Liver (tissue), 9 donors: ENCODE measurements around the gene SLC16A14. TPM values are rescaled to one million over a fixed set of nuclear protein-coding genes. Genes with fewer than 3 reads are reported as not detected.

Source experiments
- DNase-seq: peaks from one replicate; pipeline ENCODE4 v3.0.0-alpha.2; 2017; ENCODE audit warnings: low spot score
- H3K27ac ChIP-seq, 2 donors: one replicate each; pipeline ENCODE4 v1.7.0; 2013; ENCODE audit warnings: inconsistent platforms in 2 of 2, low read length in 2 of 2, control low read depth in 1 of 2, low read depth in 1 of 2, mild to moderate bottlenecking in 1 of 2
- H3K27me3 ChIP-seq, 4 donors: one replicate each; pipeline versions ENCODE4 v1.6.1 to v1.7.0; 2013; ENCODE audit warnings: low read length in 3 of 4, inconsistent platforms in 1 of 4, mild to moderate bottlenecking in 1 of 4, moderate library complexity in 1 of 4; ENCODE audit not compliant: control insufficient read depth in 4 of 4, insufficient read depth in 4 of 4
- H3K36me3 ChIP-seq, 4 donors: one replicate each; pipeline versions ENCODE4 v1.6.1 to v1.7.0; 2013; ENCODE audit warnings: low read length in 3 of 4, mild to moderate bottlenecking in 3 of 4, low read depth in 1 of 4, moderate library complexity in 1 of 4; ENCODE audit not compliant: control insufficient read depth in 4 of 4, insufficient read depth in 3 of 4
- H3K4me1 ChIP-seq, 4 donors: one replicate each; pipeline versions ENCODE4 v1.6.1 to v1.7.0; 2013; ENCODE audit warnings: low read length in 3 of 4, mild to moderate bottlenecking in 3 of 4, moderate library complexity in 1 of 4; ENCODE audit not compliant: control insufficient read depth in 4 of 4, insufficient read depth in 4 of 4
- H3K4me3 ChIP-seq, 3 donors: one replicate each; pipeline versions ENCODE4 v1.6.1 to v1.7.0; 2013; ENCODE audit warnings: low read length in 3 of 3, control low read depth in 1 of 3, low read depth in 1 of 3, mild to moderate bottlenecking in 1 of 3
- H3K9ac ChIP-seq, 2 donors: one replicate each; pipeline ENCODE4 v1.7.0; 2013; ENCODE audit warnings: low read length in 2 of 2, mild to moderate bottlenecking in 2 of 2, moderate library complexity in 2 of 2, control low read depth in 1 of 2, low read depth in 1 of 2
- H3K9me3 ChIP-seq, 4 donors: one replicate each; pipeline versions ENCODE4 v1.6.1 to v1.7.0; 2013; ENCODE audit warnings: low read length in 3 of 4; ENCODE audit not compliant: control insufficient read depth in 4 of 4
- ATF3 ChIP-seq: IDR thresholded peaks from 2 replicates; pipeline ENCODE4 v1.6.1; 2016; ENCODE audit warnings: antibody characterized with exemption
- CTCF ChIP-seq: fragments of 150-350 bp; IDR thresholded peaks from 2 replicates; pipeline ENCODE4 v1.5.1; 2017; ENCODE audit warnings: improper control_type of control experiment, low read depth, low read length; ENCODE audit not compliant: missing input control
- EGR1 ChIP-seq, 2 donors: IDR thresholded peaks; 2 replicates each; pipeline ENCODE4 v1.6.1; 2016 to 2018; ENCODE audit warnings: antibody characterized with exemption in 2 of 2, low read depth in 2 of 2
- FOXA1 ChIP-seq: IDR thresholded peaks from 2 replicates; pipeline ENCODE4 v1.6.1; 2016; ENCODE audit warnings: antibody characterized with exemption
- FOXA2 ChIP-seq: IDR thresholded peaks from 2 replicates; pipeline ENCODE4 v1.6.1; 2016; ENCODE audit warnings: antibody characterized with exemption
- GABPA ChIP-seq, 2 donors: IDR thresholded peaks in 1 of 2; conservative IDR thresholded peaks in 1 of 2; 2 replicates each; pipeline ENCODE4 v1.6.1; 2016; ENCODE audit warnings: antibody characterized with exemption in 2 of 2, mild to moderate bottlenecking in 1 of 2, moderate library complexity in 1 of 2
- HNF4A ChIP-seq, 2 donors: conservative IDR thresholded peaks; 2 replicates each; pipeline ENCODE4 v1.6.1; 2016; ENCODE audit warnings: antibody characterized with exemption in 2 of 2, mild to moderate bottlenecking in 2 of 2
- HNF4G ChIP-seq: IDR thresholded peaks from 2 replicates; pipeline ENCODE4 v1.6.1; 2016; ENCODE audit warnings: antibody characterized with exemption
- JUND ChIP-seq, 2 donors: IDR thresholded peaks; 2 replicates each; pipeline ENCODE4 v1.6.1; 2016; ENCODE audit warnings: antibody characterized with exemption in 2 of 2
- MAX ChIP-seq: IDR thresholded peaks from 2 replicates; pipeline ENCODE4 v1.6.1; 2016; ENCODE audit warnings: antibody characterized with exemption
- NR2F2 ChIP-seq: IDR thresholded peaks from 2 replicates; pipeline ENCODE4 v1.6.1; 2016; ENCODE audit warnings: antibody characterized with exemption
- REST ChIP-seq: IDR thresholded peaks from 2 replicates; pipeline ENCODE4 v1.6.1; 2016; ENCODE audit warnings: antibody characterized with exemption, mild to moderate bottlenecking
- RXRA ChIP-seq, 2 donors: IDR thresholded peaks; 2 replicates each; pipeline ENCODE4 v1.6.1; 2017 to 2018; ENCODE audit warnings: antibody characterized with exemption in 2 of 2, mild to moderate bottlenecking in 1 of 2
- SP1 ChIP-seq: IDR thresholded peaks from 2 replicates; pipeline ENCODE4 v1.6.1; 2018; ENCODE audit warnings: antibody characterized with exemption, mild to moderate bottlenecking
- TAF1 ChIP-seq: conservative IDR thresholded peaks from 2 replicates; pipeline ENCODE4 v1.6.1; 2016; ENCODE audit warnings: antibody characterized with exemption, mild to moderate bottlenecking
- YY1 ChIP-seq: IDR thresholded peaks from 2 replicates; pipeline ENCODE4 v1.6.1; 2016; ENCODE audit warnings: antibody characterized with exemption, mild to moderate bottlenecking
- ZBTB33 ChIP-seq: IDR thresholded peaks from 2 replicates; pipeline ENCODE4 v1.6.1; 2016; ENCODE audit warnings: antibody characterized with exemption
- whole genome bisulfite sequencing: extraction: QIAGEN DNeasy Blood & Tissue Kit; methylation state at CpG from one replicate; pipeline ENCODE4 v1.1.7; 2013; 5-methylcytosine and 5-hydroxymethylcytosine counted together
- polyA plus RNA-seq, 2 donors: library from polyadenylated mRNA; stranded (reverse) in 1 of 2; unstranded in 1 of 2; fragments of 200-250 nt in 1 of 2; fragments of >200 nt in 1 of 2; fragmentation: Nextera tagmentation in 1 of 2; extraction: Ambion mirVana in 1 of 2; gene quantifications; one replicate each; pipeline versions ENCODE4 v1.2.1 to v1.2.3, GENCODE V29; 2013 to 2015
- total RNA-seq, 2 donors: library from RNA; depleted of rRNA; stranded (reverse); fragments of >200 nt; gene quantifications; one replicate each; pipeline ENCODE4 v1.2.3, GENCODE V29; 2014
- donor health status: healthy.
- donor health status: healthy.
- donor health status: healthy.
- donor health status: healthy.
- donor health status: healthy.

Gene SLC16A14
- total and polyA plus RNA-seq, 4 donors: 0.28 to 3.7 (median 1.1) TPM

GRCh38 chr2:230069402-230069801 lies 678 bp upstream of the SLC16A14 start:
- no peaks in the 10 kb centered on the region for H3K27me3 ChIP-seq
- H3K27ac ChIP-seq: no peak overlapping the region
- H3K9me3 ChIP-seq: no peaks in the 10 kb centered on the region
- no peak for DNase-seq
- H3K9ac ChIP-seq: no peak overlapping the region
- no peak overlapping the region for H3K4me3 ChIP-seq
- 95% methylated on average over 6 of the region's 6 CpGs for WGBS
- peaks cover 2 to 50% (median 32%) of the 10 kb centered on the region in 4 donors for H3K4me1 ChIP-seq
- TF ChIP-seq FOXA1 (no peak), GABPA (IDR thresholded peaks at IDR 0.05 in 1 of 2, conservative IDR thresholded peaks at IDR 0.05 in 1 of 2) (no peak), YY1 (no peak), MAX (no peak), HNF4G (no peak), SP1 (no peak)
- no peaks in the 10 kb centered on the region for H3K36me3 ChIP-seq

GRCh38 chr2:230068016-230068650 lies 591 bp downstream of the SLC16A14 start:
- TF ChIP-seq JUND (IDR thresholded peaks at IDR 0.05) (no peak), EGR1 (IDR thresholded peaks at IDR 0.05; ENCODE audit: low read depth in 2 of 2) (no peak), TAF1 (no peak), FOXA1 (no peak), NR2F2 (no peak)

GRCh38 chr2:230060672-230061293 lies 7.9 kb downstream of the SLC16A14 start:
- Histone ChIP-seq H3K4me3 (no peak overlapping the region), H3K9ac (no peak overlapping the region), H3K27ac (no peak overlapping the region), H3K36me3 (no peaks in the 10 kb centered on the region), H3K9me3 (no peaks in the 10 kb centered on the region), H3K4me1 (no peaks in the 10 kb centered on the region), H3K27me3 (no peaks in the 10 kb centered on the region)
- WGBS: 92% methylated on average over 3 of the region's 3 CpGs
- DNase-seq: no peak
- no peak for TF ChIP-seq MAX
- no peak for TF ChIP-seq HNF4G
- TF ChIP-seq JUND (IDR thresholded peaks at IDR 0.05): no peak
- TF ChIP-seq FOXA2: no peak
- no peak for TF ChIP-seq TAF1
- no peak for TF ChIP-seq NR2F2
- TF ChIP-seq GABPA (IDR thresholded peaks at IDR 0.05 in 1 of 2, conservative IDR thresholded peaks at IDR 0.05 in 1 of 2): no peak
- no peak for TF ChIP-seq ATF3
- TF ChIP-seq CTCF: no peak
- no peak for TF ChIP-seq YY1
- no peak for TF ChIP-seq RXRA (IDR thresholded peaks at IDR 0.05)
- no peak for TF ChIP-seq ZBTB33
- TF ChIP-seq SP1: no peak
- no peak for TF ChIP-seq EGR1 (IDR thresholded peaks at IDR 0.05; ENCODE audit: low read depth in 2 of 2)
- no peak for TF ChIP-seq FOXA1
- no peak for TF ChIP-seq HNF4A (conservative IDR thresholded peaks at IDR 0.05)
- TF ChIP-seq REST: no peak

More at GRCh38 chr2:230068016-230068650, 591 bp downstream of the SLC16A14 start:
- DNase-seq: peak; percentile 42
- no peaks in the 10 kb centered on the region for H3K27me3 ChIP-seq
- H3K27ac ChIP-seq: peak overlapping the region; percentile 51 to 71
- H3K9ac ChIP-seq: peak overlapping the region in 1 of 2 donors; percentile 74
- no peaks in the 10 kb centered on the region for H3K36me3 ChIP-seq
- H3K9me3 ChIP-seq: no peaks in the 10 kb centered on the region
- peaks cover 2 to 45% (median 31%) of the 10 kb centered on the region in 4 donors for H3K4me1 ChIP-seq
- WGBS: 2% methylated on average over 60 of the region's 60 CpGs
- peak overlapping the region; percentile 56 to 83 (median 78) for H3K4me3 ChIP-seq
